IPS-NIHi7 (cell line): Measurements from ENCODE around the gene ALCAM.

Experiments used
- DNase-seq: peaks from one replicate; pipeline ENCODE4 v3.0.0; 2012; ENCODE audit warnings: mixed read lengths; ENCODE audit errors: extremely low spot score

The ALCAM gene

GRCh38 chr3:105490045-105490444 lies 123.3 kb downstream of the ALCAM start:
- no peak for DNase-seq

DNA sequence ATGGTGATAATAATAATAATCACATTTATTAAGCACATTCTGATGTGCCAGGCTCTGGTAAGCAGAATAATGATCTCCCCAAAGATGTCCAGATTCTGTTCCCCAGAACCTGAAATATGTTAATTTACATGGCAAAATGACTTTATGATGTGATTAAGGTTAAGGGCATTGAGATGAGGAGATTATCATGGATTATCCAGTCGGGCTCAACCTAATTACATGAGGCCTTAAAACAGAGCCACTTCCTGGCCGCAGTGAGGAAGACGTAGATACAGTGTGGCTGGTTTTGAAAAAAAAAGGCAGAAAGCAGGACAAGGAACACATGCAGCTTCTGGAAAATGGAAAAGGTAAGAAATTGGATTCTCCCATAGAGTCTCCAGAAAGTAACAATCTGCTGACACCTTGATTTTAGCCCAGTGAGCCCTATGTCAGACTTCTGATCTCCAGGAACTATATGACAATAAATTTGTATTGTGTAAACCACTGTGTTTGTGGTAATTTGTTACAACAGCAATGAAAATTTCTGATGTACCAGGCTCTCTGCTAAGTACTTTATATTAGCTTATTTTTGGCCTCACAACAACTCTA lies 126.7 kb downstream of the ALCAM start:
- DNase-seq: no peak

- DNase-seq: no peak
These were observed 128.3 kb downstream of the ALCAM start for GRCh38 chr3:105495021-105495420.

GRCh38 chr3:105496343-105496742 lies 129.6 kb downstream of the ALCAM start:
- DNase-seq: no peak

DNA sequence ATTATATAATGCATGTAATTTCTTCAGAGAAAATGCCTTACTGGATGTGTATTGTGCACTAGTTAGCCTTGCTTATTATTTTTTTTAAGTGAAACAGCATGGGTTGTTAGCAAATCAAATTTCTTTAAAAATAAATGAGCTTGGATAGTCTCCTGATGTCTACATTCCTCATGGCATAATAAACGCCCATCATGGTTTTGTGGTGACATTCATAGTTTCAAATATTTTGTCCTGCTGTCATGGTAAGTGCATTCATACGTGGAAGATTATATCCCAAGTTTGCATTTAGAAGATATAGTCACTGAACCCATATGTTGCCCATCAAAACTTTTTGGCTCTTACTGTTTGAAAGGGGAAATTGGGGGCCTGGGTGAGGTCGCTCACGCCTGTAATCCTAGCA lies 130.7 kb downstream of the ALCAM start:
- no peak for DNase-seq

DNA sequence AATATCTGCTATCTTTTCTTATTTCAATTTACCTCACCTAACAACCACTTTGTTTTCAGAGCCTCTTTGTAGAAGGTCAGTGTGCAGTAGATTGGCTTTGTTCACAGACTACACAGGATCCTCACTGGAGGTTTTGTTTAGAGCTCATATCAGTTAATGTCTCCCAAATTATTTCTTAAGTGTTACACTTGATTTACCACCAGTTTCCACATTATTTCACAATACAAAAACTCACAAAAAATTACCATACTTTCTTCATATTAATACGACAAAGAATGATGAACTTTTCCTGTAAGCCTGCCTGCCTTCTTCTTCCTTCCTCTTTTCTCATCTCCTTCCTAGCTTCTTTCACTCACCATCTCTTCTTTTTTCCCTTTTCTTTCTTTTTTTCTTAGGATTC lies 133.3 kb downstream of the ALCAM start:
- no peak for DNase-seq

DNA sequence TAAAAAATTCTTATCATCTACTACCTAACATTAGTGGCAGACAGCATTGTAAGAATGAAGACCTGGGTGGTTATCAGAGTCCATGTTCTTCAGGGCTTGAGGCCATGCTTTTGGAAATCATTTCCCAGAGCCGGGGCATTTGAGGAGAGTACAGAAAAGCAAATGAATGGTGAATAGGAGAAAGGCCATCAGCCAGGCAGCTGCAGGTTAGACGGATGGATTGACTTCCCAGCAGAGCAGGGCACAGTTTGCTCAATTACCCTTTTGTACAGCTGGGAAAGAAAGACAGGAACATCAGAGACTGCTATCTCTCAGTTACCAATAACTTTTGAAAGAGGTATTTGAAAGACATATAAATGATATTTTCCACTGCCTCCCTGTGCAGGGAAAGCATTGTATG lies 135.6 kb downstream of the ALCAM start:
- no peak for DNase-seq

DNA sequence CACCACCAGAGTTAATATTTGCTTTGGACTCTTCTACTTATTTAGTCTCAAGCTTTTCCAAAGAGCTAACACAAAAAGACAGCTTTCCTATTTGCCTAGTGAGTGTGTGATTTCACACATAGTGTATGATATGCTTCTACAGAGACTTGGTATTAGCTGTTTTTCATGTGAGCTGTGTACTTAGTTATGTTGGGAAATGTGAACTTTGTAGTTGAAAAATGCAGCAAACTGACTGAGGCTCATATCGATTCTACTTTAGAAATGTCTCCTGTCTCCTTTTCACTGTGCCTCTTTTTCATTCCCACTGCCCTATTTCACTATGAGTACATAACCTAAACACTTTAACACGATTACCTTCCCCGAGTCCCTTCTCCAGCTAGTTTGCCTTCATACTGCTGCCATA lies 136.5 kb downstream of the ALCAM start:
- DNase-seq: no peak

DNA sequence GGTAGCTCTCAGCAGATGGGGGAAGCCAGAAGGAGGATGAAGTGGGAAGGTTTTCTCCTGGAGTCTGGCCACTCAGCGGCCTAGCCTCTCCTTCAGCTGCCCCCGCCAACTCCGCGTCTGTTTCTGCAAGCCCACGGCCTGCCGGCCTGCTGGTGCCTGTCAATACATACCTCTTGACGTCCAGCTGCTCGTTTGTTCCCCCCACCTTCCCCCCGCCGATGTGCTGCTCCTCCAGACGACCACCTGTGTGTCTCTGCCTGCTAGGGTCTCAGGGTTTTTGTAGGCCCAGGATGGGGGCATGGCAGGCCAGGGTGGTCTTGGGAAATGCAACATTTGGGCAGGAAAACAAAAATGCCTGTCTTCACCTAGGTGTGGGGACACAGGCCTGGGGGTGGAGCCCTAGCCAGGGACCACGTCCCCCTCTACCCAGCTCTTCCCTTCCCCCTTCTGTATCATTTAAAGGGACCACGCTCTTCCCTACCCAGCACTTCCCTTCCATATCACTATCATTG lies 137.8 kb downstream of the ALCAM start:
- DNase-seq: no peak

DNA sequence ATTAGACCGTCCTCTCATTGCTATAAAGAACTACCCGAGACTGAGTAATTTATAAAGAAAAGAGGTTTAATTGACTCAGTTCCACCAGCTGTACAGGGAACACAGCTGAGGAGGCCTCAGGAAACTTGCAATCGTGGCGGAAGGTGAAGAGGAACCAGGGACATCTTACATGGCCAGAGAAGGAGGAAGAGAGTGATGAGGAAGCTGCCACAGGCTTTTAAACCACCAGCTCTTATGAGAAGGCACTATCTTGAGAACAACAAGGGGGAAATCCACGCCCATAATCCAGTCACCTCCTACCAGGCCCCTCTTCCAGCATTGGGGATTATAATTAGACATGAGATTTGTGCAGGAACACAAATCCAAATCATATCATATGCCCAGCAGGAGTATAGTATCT lies 138.5 kb downstream of the ALCAM start:
- DNase-seq: no peak

GRCh38 chr3:105511031-105511430 lies 144.3 kb downstream of the ALCAM start:
- no peak for DNase-seq

- no peak for DNase-seq
These were observed 145.4 kb downstream of the ALCAM start for GRCh38 chr3:105512061-105512460.

- DNase-seq: no peak
These were observed 146.3 kb downstream of the ALCAM start for GRCh38 chr3:105513042-105513441.

GRCh38 chr3:105513886-105514285 lies 147.2 kb downstream of the ALCAM start:
- no peak for DNase-seq

DNA sequence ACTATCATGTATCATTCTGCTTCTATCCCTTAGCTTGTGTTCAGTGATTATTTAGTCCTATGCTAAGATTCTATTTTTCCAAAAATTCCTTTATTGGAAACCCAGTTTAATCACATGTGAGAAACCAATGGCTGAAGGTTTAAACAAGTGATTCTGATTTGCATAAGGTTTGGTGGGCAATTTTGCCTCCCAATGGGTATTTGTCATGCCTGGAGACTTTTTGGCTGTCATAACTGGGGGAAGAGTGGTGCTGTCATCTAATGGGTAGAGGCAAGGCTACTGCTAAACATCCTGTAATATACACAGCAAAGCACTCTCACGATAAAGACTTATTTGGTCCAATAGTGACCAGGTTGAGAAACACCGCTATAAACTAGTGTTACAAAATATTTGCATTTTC lies 148.7 kb downstream of the ALCAM start:
- no peak for DNase-seq

DNA sequence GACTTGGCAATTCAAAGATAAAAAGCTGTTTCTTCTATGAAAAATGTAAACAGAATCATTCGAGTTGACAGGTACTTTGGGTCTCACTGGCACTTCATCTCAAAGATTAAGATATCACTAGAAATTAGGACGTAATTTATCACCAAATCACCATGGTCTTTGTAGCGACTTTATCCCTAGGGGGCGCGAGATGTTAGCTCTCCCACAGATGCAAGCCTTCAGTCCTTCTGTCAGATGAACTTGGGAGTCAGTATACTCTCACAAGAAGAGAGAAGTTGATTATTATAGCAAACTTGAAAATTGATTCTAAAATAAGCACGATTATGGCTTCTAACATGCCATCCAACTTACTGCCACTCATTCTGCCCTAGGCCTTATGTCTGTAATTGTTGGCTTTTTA lies 150.3 kb downstream of the ALCAM start:
- DNase-seq: peak; percentile 19

DNA sequence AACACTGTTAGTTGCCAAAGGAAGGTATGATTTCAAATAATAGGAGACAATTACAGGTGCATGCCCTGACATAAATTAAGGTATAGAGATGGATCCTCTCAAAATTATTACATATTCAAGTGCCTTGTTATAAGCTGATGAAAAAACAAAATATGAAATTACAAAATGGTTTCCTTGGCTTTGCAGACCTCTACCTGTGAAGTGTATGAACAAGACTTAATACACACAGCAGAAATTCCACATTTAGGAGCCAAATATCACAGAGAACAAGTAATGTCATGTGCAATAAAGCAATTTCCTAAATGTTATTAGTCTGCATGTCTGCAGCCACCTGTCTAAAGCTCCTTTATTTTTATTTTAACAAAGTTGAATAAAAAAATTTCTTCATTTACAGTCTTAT lies 151.5 kb downstream of the ALCAM start:
- no peak for DNase-seq

- DNase-seq: peak; percentile 34
These were observed 152.2 kb downstream of the ALCAM start for GRCh38 chr3:105518806-105519418.

DNA sequence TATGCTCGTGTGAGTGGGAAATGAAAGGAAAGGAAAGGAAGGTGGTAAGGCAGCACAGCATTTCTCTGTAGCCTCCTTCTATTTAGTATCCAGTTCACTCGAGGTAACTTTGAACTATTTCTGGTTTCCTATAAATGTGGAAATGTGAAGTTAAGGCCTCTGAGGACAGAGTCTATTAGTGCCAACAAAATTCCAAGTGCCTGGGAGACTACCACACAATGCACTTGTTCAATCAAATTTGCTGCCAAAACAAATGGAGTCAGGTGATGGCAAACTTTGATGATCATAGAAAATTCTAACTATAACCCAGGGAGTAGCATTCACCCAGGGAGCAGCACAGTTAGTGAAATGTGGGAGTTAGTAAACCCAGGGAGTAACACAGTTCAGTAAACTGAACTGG lies 155.1 kb downstream of the ALCAM start:
- no peak for DNase-seq

DNA sequence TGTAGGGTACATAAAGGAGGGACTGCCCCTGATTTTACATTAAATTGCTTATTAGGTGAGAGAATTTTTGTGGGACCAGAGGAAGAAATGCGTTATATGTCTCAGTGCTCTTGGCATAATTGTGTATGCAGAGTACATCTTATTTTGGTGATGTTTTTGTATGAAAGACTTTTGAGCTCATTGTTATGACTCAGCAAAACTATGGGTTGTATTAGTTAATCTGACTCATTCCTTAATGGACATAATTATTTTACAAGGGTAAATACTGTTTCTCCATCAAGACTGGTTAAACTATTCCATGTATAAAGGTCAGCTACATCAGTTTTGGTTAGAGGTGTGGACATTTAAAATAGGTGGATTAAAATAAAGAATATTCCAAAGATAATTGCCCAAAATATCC lies 156.8 kb downstream of the ALCAM start:
- no peak for DNase-seq

- DNase-seq: no peak
These were observed 158.8 kb downstream of the ALCAM start for GRCh38 chr3:105525531-105525930.

DNA sequence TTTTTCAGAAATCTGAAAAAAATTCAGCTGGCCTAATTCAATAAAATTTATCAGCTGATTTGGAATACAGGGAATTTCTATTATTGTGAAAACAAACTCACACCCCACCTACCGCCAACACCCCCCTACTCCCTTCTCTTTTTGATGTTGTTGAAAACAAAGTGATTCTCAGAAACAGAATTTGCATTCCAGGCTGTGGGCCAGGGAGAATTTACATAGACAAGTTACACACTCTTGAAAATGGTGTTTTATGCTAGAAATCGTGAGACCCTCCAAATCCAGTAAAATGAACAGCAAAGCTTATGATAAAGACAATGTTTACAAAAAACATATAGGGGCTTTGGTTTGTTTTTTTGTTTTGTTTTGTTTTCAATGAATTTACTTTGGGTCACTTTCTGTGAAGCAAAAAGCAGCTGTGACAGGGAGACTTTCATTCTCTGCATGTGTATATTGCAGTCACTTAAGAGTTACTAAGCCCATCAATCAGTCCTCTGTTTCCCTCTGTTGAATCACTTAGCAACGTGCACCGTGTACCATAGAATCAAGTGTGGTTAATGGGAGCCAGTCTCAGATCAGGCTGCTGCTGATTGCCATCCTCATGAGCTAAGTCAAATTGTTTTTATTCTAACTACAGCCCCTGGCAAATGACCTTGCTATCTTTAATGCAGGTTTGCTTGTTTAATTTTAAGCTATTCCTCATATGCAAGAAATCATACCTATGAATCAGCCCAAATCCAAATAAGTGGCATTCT lies 159.8 kb downstream of the ALCAM start:
- DNase-seq: no peak

GRCh38 chr3:105527535-105527934 lies 160.8 kb downstream of the ALCAM start:
- no peak for DNase-seq
